Omental fat pad (tissue), 4 donors: ENCODE data around the gene UBE2C. TPM values are rescaled to one million over a fixed set of nuclear protein-coding genes. Genes with fewer than 3 reads are reported as not detected.

Experiments used
- ATAC-seq: fragments of 150-250 bp; one replicate; pipeline ENCODE4 v1.9.1; 2016; ENCODE audit warnings: mild to moderate bottlenecking, moderate library complexity; ENCODE audit not compliant: low FRiP score
- DNase-seq: peaks from one replicate; pipeline ENCODE4 v3.0.0-alpha.2; 2019; ENCODE audit warnings: low spot score
- CTCF ChIP-seq, 3 donors: fragments of 450-650 bp; IDR thresholded peaks; one replicate each; pipeline ENCODE4 v1.5.1; 2016 to 2017; ENCODE audit warnings: antibody characterized with exemption in 3 of 3, mild to moderate bottlenecking in 3 of 3, moderate library complexity in 2 of 3
- total RNA-seq, 4 donors: library from RNA; depleted of rRNA; stranded (reverse); fragments of >200 nt; gene quantifications; one replicate each; pipeline ENCODE4 v1.1.0, GENCODE V29; 2016

UBE2C gene
- total RNA-seq, 4 donors from 2014 or later: 1.4 to 10.1 TPM; not detected in 2

- DNase-seq: no peak
- no peak for ATAC-seq
- no peak for TF ChIP-seq CTCF (IDR thresholded peaks at IDR 0.05)
Measured at GRCh38 chr20:45817376-45818194, 5.1 kb downstream of the UBE2C start.

GRCh38 chr20:45818239-45818638, 5.8 kb downstream of the UBE2C start:
- no peak for TF ChIP-seq CTCF (IDR thresholded peaks at IDR 0.05)
- ATAC-seq (no peak), DNase-seq (no peak)

DNA sequence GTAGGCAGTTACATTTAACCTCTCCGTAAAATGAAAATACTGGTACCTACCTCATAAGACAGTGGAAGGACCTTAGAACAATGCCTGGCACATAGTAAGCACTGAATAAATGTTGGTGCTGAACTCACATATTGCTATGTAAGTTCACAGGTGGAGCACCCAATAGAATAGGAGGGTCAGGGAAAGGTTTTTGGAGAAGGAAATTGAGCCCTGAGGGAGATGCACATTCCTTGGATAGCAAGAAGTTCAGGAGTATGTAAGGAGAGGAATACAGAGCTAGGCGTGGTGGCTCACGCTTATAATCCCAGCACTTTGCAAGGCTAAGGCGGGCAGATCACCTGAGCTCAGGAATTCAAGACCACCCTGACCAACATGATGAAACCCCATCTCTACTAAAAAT, 7.0 kb downstream of the UBE2C start:
- no peak for DNase-seq
- no peak for ATAC-seq
- TF ChIP-seq CTCF (IDR thresholded peaks at IDR 0.05): no peak

- no peak for TF ChIP-seq CTCF (IDR thresholded peaks at IDR 0.05)
- DNase-seq (no peak), ATAC-seq (no peak)
Measured at GRCh38 chr20:45821947-45822346, 9.5 kb downstream of the UBE2C start.

GRCh38 chr20:45822857-45823256, 10.4 kb downstream of the UBE2C start:
- ATAC-seq (no peak), DNase-seq (no peak)
- no peak for TF ChIP-seq CTCF (IDR thresholded peaks at IDR 0.05)

GRCh38 chr20:45823949-45824835, 11.7 kb downstream of the UBE2C start:
- no peak for TF ChIP-seq CTCF (IDR thresholded peaks at IDR 0.05)
- ATAC-seq (peak; percentile 50), DNase-seq (no peak)
